DOHH2 (cell line): Measurements from ENCODE around the gene PRDX3.

Source experiments
- EZH2phosphoT487 ChIP-seq: fragments of 200-600 bp; sonication (generic); IDR thresholded peaks from 2 replicates; pipeline ENCODE4 v1.6.1; 2017; ENCODE audit warnings: borderline replicate concordance, mild to moderate bottlenecking, antibody characterized with exemption, low read length, moderate library complexity, mixed read lengths
- TF ChIP-seq, protein P1 (sequence below): fragments of 200-600 bp; sonication (generic); IDR thresholded peaks from one replicate; pipeline ENCODE4 v1.5.1; 2014; ENCODE audit warnings: antibody characterized with exemption, mild to moderate bottlenecking, low read depth, low read length; ENCODE audit not compliant: poor library complexity, severe bottlenecking

DNA sequence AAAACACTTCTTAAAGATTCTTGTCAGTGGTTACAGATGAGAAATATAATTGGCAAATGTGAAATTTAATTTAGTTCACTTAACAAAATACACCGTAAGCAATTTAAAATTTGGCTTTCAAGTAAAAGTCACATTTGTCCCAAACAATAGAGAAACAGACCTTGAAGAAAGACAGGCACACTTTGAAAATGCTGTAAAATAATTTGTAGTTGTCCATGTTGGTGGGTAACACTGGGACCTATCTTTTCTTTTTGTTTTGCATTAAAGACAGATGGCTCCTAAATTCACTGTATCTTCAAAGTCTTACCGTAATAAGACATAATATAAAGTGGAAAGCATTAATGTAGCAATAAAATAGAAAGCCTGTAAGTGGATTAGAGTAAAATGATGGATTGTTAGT, 32.0 kb upstream of the PRDX3 start:
- TF ChIP-seq, protein P1, sequence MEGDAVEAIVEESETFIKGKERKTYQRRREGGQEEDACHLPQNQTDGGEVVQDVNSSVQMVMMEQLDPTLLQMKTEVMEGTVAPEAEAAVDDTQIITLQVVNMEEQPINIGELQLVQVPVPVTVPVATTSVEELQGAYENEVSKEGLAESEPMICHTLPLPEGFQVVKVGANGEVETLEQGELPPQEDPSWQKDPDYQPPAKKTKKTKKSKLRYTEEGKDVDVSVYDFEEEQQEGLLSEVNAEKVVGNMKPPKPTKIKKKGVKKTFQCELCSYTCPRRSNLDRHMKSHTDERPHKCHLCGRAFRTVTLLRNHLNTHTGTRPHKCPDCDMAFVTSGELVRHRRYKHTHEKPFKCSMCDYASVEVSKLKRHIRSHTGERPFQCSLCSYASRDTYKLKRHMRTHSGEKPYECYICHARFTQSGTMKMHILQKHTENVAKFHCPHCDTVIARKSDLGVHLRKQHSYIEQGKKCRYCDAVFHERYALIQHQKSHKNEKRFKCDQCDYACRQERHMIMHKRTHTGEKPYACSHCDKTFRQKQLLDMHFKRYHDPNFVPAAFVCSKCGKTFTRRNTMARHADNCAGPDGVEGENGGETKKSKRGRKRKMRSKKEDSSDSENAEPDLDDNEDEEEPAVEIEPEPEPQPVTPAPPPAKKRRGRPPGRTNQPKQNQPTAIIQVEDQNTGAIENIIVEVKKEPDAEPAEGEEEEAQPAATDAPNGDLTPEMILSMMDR = no peak
- TF ChIP-seq EZH2phosphoT487 = no peak
